SK-N-MC (cell line): ENCODE measurements around the gene SLC10A7.

Experiments used
- DNase-seq: peaks from one replicate; pipeline ENCODE4 v3.0.0-alpha.2; 2011; ENCODE audit warnings: low read depth, low spot score
- H3K27ac ChIP-seq: fragments of 200-600 bp; sonication (generic); 2 replicates; pipeline ENCODE4 v1.5.1; 2016; ENCODE audit warnings: mixed run types
- H3K36me3 ChIP-seq: fragments of 200-600 bp; sonication (generic); 2 replicates; pipeline ENCODE4 v1.6.1; 2017; ENCODE audit warnings: antibody characterized with exemption, low read length, mixed read lengths; ENCODE audit not compliant: insufficient read depth
- H3K4me3 ChIP-seq: fragments of 200-600 bp; sonication (generic); 2 replicates; pipeline ENCODE4 v1.5.1; 2016
- H3K9ac ChIP-seq: fragments of 200-600 bp; sonication (generic); 2 replicates; pipeline ENCODE4 v1.8.0; 2017; ENCODE audit warnings: mixed run types, mixed read lengths; ENCODE audit not compliant: insufficient read length
- H3K9me3 ChIP-seq: fragments of 200-600 bp; sonication (generic); 2 replicates; pipeline ENCODE4 v1.6.1; 2017; ENCODE audit warnings: low read depth, mild to moderate bottlenecking, antibody characterized with exemption, low read length, moderate library complexity, mixed read lengths
- EZH2 ChIP-seq: fragments of 200-600 bp; sonication (generic); IDR thresholded peaks from one replicate; pipeline ENCODE4 v1.6.1; 2017; ENCODE audit warnings: antibody characterized with exemption
- FOXP2 ChIP-seq: optimal IDR thresholded peaks from 2 replicates; pipeline ENCODE3; 2011; ENCODE audit warnings: mild to moderate bottlenecking, moderate library complexity; ENCODE audit not compliant: insufficient read depth; ENCODE audit errors: extremely low read length, control extremely low read depth
- POLR2AphosphoS5 ChIP-seq: IDR thresholded peaks from 2 replicates; pipeline ENCODE4 v1.6.1; 2012; ENCODE audit warnings: mild to moderate bottlenecking, low read depth, low read length, borderline replicate concordance

The SLC10A7 gene

DNA sequence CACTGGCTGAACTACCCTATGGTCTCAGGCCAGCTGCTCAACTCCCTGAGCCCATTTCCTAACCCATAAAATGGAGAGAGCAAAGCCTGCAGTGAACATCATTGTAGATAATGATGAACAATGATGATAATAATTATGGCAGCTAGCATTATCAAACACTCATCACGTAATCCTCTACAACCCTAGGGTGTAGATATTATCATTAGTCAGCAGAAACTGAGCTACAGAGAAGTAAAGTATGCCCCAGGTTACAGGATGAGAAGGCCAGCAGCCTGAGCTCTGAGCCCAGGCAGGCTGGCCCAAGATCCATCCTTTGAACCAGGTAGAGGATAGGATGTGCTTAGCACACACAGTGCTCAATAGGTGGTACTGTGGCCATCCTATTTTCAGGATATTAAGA, 264.2 kb downstream of the SLC10A7 start:
- Histone ChIP-seq H3K4me3 (no peak overlapping the region), H3K9me3 (no peaks in the 10 kb centered on the region), H3K9ac (no peak overlapping the region), H3K36me3 (no peaks in the 10 kb centered on the region), H3K27ac (no peak overlapping the region)
- DNase-seq, result no peak
- no peak for TF ChIP-seq FOXP2
- TF ChIP-seq POLR2AphosphoS5, result no peak
- TF ChIP-seq EZH2, result no peak

- TF ChIP-seq FOXP2 (no peak), EZH2 (no peak), POLR2AphosphoS5 (no peak)
- no peaks in the 10 kb centered on the region for H3K9me3 ChIP-seq
Measured at GRCh38 chr4:146256328-146256727, 265.4 kb downstream of the SLC10A7 start.

DNA sequence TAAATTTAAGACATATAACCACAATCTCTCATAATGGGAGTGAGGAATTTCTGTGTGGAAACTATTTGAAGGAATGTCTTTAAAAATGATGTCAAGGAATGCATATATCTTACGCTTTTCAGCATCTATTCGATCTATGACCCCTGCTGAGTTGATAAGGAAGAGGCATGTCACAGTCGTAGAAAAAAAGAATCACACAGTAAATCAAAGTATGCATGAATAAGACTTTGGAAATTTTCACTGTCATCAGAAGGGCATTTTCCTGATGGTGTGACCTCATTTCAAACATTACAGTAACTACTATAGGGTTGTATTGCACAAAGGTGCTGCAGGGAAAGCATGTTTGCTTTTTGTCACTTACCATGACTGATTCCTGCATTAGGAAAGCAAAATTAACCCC, 265.9 kb downstream of the SLC10A7 start:
- Histone ChIP-seq H3K9me3 (no peaks in the 10 kb centered on the region), H3K27ac (peak overlapping the region; percentile 38; the same call in 1 of the 2 replicates), H3K4me3 (peak overlapping the region; percentile 41; the same call in 1 of the 2 replicates), H3K9ac (peak overlapping the region; percentile 16), H3K36me3 (no peaks in the 10 kb centered on the region)
- TF ChIP-seq FOXP2 (no peak), EZH2 (no peak), POLR2AphosphoS5 (no peak)
- peak; percentile 44 for DNase-seq

More at GRCh38 chr4:146256328-146256727, 265.4 kb downstream of the SLC10A7 start:
- DNase-seq, result no peak
- Histone ChIP-seq H3K9ac (peak overlapping the region; percentile 16), H3K27ac (peak overlapping the region; percentile 38; the same call in 1 of the 2 replicates), H3K36me3 (no peaks in the 10 kb centered on the region), H3K4me3 (peak overlapping the region; percentile 41; the same call in 1 of the 2 replicates)

GRCh38 chr4:146255463-146255862, 266.3 kb downstream of the SLC10A7 start:
- no peak overlapping the region for H3K9ac ChIP-seq
- peak; percentile 14 for DNase-seq
- no peak overlapping the region for H3K4me3 ChIP-seq
- H3K9me3 ChIP-seq, result no peaks in the 10 kb centered on the region
- no peaks in the 10 kb centered on the region for H3K36me3 ChIP-seq
- H3K27ac ChIP-seq, result peak overlapping the region; percentile 38; the same call in 1 of the 2 replicates
- TF ChIP-seq POLR2AphosphoS5, result no peak
- TF ChIP-seq FOXP2, result no peak
- TF ChIP-seq EZH2, result no peak

DNA sequence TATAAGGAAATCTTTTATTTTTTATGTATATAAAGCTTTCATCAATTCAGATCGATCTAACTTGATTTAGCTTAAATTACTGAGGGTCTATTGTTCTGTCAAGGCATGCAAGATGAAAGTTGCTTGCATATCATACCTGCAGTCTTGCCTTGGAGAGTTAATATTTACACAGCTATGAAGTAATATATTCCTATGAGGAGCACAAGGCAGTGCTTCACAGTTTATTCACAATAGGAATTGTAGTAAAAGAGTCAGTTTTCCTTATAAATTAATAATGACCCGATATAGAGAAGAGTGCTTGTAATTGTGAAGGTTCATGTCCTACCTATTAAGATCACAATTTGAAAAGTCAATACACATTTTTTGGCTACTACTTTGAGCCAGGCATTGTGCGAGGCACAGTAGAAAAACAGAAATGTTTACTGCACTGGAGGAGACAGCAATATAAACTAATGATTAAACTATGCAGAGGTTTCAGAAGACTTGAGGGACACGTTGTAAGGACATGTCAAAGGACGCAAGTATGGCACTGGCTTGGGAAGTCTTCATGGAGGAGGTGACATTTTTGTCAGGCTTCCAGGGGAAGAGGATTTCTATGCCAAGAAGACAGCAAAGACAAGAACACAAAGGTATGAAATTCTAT, 268.6 kb downstream of the SLC10A7 start:
- Histone ChIP-seq H3K36me3 (no peaks in the 10 kb centered on the region), H3K9me3 (no peaks in the 10 kb centered on the region), H3K4me3 (no peak overlapping the region), H3K9ac (no peak overlapping the region), H3K27ac (no peak overlapping the region)
- TF ChIP-seq EZH2 (no peak), POLR2AphosphoS5 (no peak), FOXP2 (no peak)
- DNase-seq, result no peak

- Histone ChIP-seq H3K9ac (no peak overlapping the region), H3K36me3 (no peaks in the 10 kb centered on the region), H3K9me3 (no peaks in the 10 kb centered on the region), H3K4me3 (no peak overlapping the region), H3K27ac (no peak overlapping the region)
- TF ChIP-seq POLR2AphosphoS5, result no peak
- no peak for TF ChIP-seq FOXP2
- no peak for TF ChIP-seq EZH2
- no peak for DNase-seq
Measured at GRCh38 chr4:146247356-146247755, 274.4 kb downstream of the SLC10A7 start.

DNA sequence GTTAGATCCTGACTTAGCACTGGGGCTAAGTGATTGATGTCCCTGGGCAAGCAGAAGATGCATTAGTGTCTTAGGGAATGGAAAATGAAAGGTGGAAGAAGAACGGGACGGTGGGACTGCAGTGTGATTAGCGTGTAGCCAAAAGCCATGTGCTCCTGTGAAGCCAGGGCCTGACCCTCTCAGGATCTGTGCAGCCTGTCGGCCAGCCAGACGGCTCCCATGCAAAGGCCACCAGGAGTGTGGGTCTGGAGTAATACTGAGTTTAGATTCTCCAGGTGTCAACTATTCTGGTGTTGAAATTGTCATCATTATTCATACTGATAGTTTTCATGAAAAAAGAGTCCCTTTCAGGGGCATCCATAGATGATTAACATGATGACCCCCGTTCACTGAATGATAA, 275.4 kb downstream of the SLC10A7 start:
- H3K9ac ChIP-seq, result no peak overlapping the region
- H3K36me3 ChIP-seq, result no peaks in the 10 kb centered on the region
- no peaks in the 10 kb centered on the region for H3K9me3 ChIP-seq
- H3K4me3 ChIP-seq, result no peak overlapping the region
- no peak for DNase-seq
- no peak overlapping the region for H3K27ac ChIP-seq
- no peak for TF ChIP-seq POLR2AphosphoS5
- no peak for TF ChIP-seq FOXP2

DNA sequence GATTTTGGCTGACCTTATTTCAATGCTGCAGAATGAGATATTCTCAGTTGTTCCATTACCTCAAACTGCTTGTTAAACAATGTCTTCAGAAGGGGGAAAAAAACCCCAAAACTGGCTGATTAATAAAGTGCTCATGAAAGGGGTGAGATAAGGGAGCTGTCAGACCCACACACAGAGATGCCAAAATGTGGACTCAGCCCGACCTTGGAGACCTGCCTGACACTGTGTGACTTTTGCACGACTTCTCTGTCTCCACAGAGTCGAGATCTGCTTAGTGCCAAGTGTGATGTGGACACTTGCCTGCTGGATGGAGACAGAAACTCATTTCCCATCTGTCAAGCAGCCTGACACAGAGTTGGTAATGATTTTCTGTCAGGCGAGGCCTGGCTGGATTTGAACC, 275.9 kb downstream of the SLC10A7 start:
- no peak for DNase-seq
- no peaks in the 10 kb centered on the region for H3K36me3 ChIP-seq
- no peak overlapping the region for H3K27ac ChIP-seq
- no peak overlapping the region for H3K9ac ChIP-seq
- H3K9me3 ChIP-seq, result no peaks in the 10 kb centered on the region
- H3K4me3 ChIP-seq, result no peak overlapping the region
- TF ChIP-seq FOXP2, result no peak

GRCh38 chr4:146245246-146245645, 276.5 kb downstream of the SLC10A7 start:
- H3K9ac ChIP-seq, result no peak overlapping the region
- no peak for TF ChIP-seq POLR2AphosphoS5
- TF ChIP-seq FOXP2, result no peak
- no peak for TF ChIP-seq EZH2
- H3K36me3 ChIP-seq, result no peaks in the 10 kb centered on the region
- H3K9me3 ChIP-seq, result no peaks in the 10 kb centered on the region
- H3K27ac ChIP-seq, result no peak overlapping the region
- DNase-seq, result no peak
- no peak overlapping the region for H3K4me3 ChIP-seq
